Measurements from ENCODE around the gene IL22. TPM values are rescaled to one million over a fixed set of nuclear protein-coding genes. Genes with fewer than 3 reads are reported as not detected.

Gene IL22
- total and polyA plus RNA-seq, 2 of the 8 experiments (the other 6 are each of a cell fraction or from before 2014, with no cell fraction given), result not detected

GRCh38 chr12:68272732-68273131 is 19.3 kb upstream of the IL22 start:
- H3K56ac ChIP-seq (replicated peaks; ENCODE audit: insufficient read length, low read depth, low read length), result no peak overlapping the region
- no peak overlapping the region for H2BK12ac ChIP-seq (ENCODE audit: low read depth, low read length)
- H3K14ac ChIP-seq (ENCODE audit: insufficient read length), result no peak overlapping the region
- H3K23ac ChIP-seq (ENCODE audit: insufficient read length), result no peak overlapping the region
- H3K9me3 ChIP-seq (ENCODE audit: insufficient read depth in 2 of 2, low read depth in 1 of 2, low read length in 1 of 2), result no peaks in the 10 kb centered on the region
- no peak overlapping the region for H4K5ac ChIP-seq (ENCODE audit: insufficient read length, low read depth, low read length)
- FAIRE-seq (no peak), DNase-seq (ENCODE audit: low read depth in 1 of 2, low spot score in 2 of 2) (no peak)
- no peak overlapping the region for H2AK5ac ChIP-seq (ENCODE audit: low read depth, low read length)
- H2BK20ac ChIP-seq (ENCODE audit: low read length), result no peak overlapping the region
- H3K23me2 ChIP-seq (ENCODE audit: low read depth, low read length), result no peaks in the 10 kb centered on the region
- ChIA-PET CTCF (ENCODE audit: partially characterized antibody) (interaction anchor here (0.6 kb wide), 1 partner anchor 233 kb away, joined by 4 read pairs; no protein-coding TSS in a partner anchor), POLR2A (ENCODE audit: partially characterized antibody) (no interaction called here)
- no peak overlapping the region for H2BK15ac ChIP-seq (ENCODE audit: low read length)
- H3K4ac ChIP-seq (replicated peaks; ENCODE audit: insufficient read length, low read depth, low read length), result no peak overlapping the region
- no peak overlapping the region for H4K91ac ChIP-seq (replicated peaks; ENCODE audit: insufficient read length, low read length)
- no peak overlapping the region for H3K4me3 ChIP-seq (ENCODE audit: extremely low read depth in 1 of 4, insufficient read depth in 2 of 4, low read depth in 3 of 4, low read length in 4 of 4)
- H3K36me3 ChIP-seq (ENCODE audit: control insufficient read depth in 2 of 4, insufficient read depth in 4 of 4, low read length in 3 of 4), result no peaks in the 10 kb centered on the region
- no peak overlapping the region for H3K27ac ChIP-seq (ENCODE audit: low read depth, low read length)
- H3K9ac ChIP-seq (replicated peaks in 1 of 4; ENCODE audit: extremely low read depth in 1 of 4, low read depth in 3 of 4, low read length in 3 of 4), result no peak overlapping the region
- no peak overlapping the region for H3K18ac ChIP-seq (ENCODE audit: extremely low read depth, low read length)
- H3K79me1 ChIP-seq (ENCODE audit: low read depth, low read length), result no peaks in the 10 kb centered on the region
- H2AFZ ChIP-seq (ENCODE audit: low read length), result no peak overlapping the region
- H3K79me2 ChIP-seq (ENCODE audit: control insufficient read depth in 1 of 2, insufficient read depth in 2 of 2, low read length in 2 of 2), result no peaks in the 10 kb centered on the region
- no peak overlapping the region for H3K4me2 ChIP-seq (ENCODE audit: insufficient read depth in 1 of 2, low read depth in 2 of 2, low read length in 2 of 2)
- H2BK120ac ChIP-seq (replicated peaks; ENCODE audit: low read depth, low read length), result no peak overlapping the region
- no peaks in the 10 kb centered on the region for H4K20me1 ChIP-seq (replicated peaks in 1 of 2; ENCODE audit: control insufficient read depth in 1 of 2, insufficient read depth in 2 of 2, low read length in 2 of 2)
- H4K8ac ChIP-seq (ENCODE audit: extremely low read depth, insufficient read depth, low read length), result no peak overlapping the region
- H3K27me3 ChIP-seq (replicated peaks in 1 of 4; ENCODE audit: control insufficient read depth in 3 of 4, extremely low read depth in 1 of 4, insufficient read depth in 3 of 4, low read length in 3 of 4), result no peaks in the 10 kb centered on the region
- peaks cover 0 to 3% (median 0%) of the 10 kb centered on the region in 4 experiments; a peak in 1 of 7 replicates for H3K4me1 ChIP-seq (replicated peaks in 1 of 4; ENCODE audit: control insufficient read depth in 3 of 4, insufficient read depth in 4 of 4, low read length in 3 of 4)
- no peak overlapping the region for H2BK5ac ChIP-seq (ENCODE audit: low read depth, low read length)
- TF ChIP-seq SUZ12 (IDR thresholded peaks at IDR 0.05; ENCODE audit: low read length), result no peak
